GM12878 (cell line): ENCODE data around the gene NUP107. TPM values are rescaled to one million over a fixed set of nuclear protein-coding genes. Genes with fewer than 3 reads are reported as not detected.

ENCODE experiments used
- ATAC-seq: fragments of 200-7000 bp; cut with Tn5 transposase; 3 replicates; pipeline ENCODE4 v1.9.1; 2020; ENCODE audit warnings: mild to moderate bottlenecking, moderate library complexity
- BruUV-seq: library from RNA; stranded (reverse); fragments of 400-500 nt; replicated peaks from 2 replicates; lab custom pipeline; 2021; lab: Mats Ljungman, UMichigan
- CTCF ChIA-PET: fragments of 300-600 bp; sonication (Branson Sonifier 250); formaldehyde crosslinking; extraction: SDS; loops from one replicate; lab custom pipeline; 2021; ENCODE audit warnings: inconsistent platforms; lab: Yijun Ruan, JAX
- POLR2A ChIA-PET: fragments of 350-600 bp; formaldehyde crosslinking; extraction: SDS; loops from one replicate; lab custom pipeline; 2021; ENCODE audit warnings: inconsistent platforms; lab: Charles Lee
- RAD21 ChIA-PET: fragments of 300-600 bp; sonication (Branson Sonifier 250); formaldehyde crosslinking; loops from one replicate; lab custom pipeline; 2023; ENCODE audit warnings: antibody characterized with exemption; ENCODE audit not compliant: unreplicated experiment; lab: Charles Lee
- SMC1A ChIA-PET: fragments of 300-600 bp; sonication (Branson Sonifier 250); formaldehyde crosslinking; loops from one replicate; lab custom pipeline; 2023; ENCODE audit not compliant: unreplicated experiment, uncharacterized antibody; lab: Charles Lee
- DNase-seq: peaks from one replicate; pipeline ENCODE4 v3.0.0-alpha.2; 2011; ENCODE audit warnings: low read depth, low spot score
- FAIRE-seq: peaks from 3 replicates; lab custom pipeline; 2011; peaks lifted over from hg19 to GRCh38; lab: Jason Lieb, UNC
- H2AFZ ChIP-seq: 2 replicates; pipeline ENCODE4 v1.6.0; 2011; ENCODE audit warnings: low read depth, low read length, control low read depth; ENCODE audit not compliant: control insufficient read depth
- H3K27ac ChIP-seq: 2 replicates; pipeline ENCODE4 v1.5.1; 2011; ENCODE audit warnings: control low read depth; ENCODE audit not compliant: control insufficient read depth, insufficient read depth
- H3K27me3 ChIP-seq, 2 experiments: replicated peaks in 1 of 2; 2 replicates each; pipeline versions ENCODE4 v1.6.0 to v1.6.1; 2011; ENCODE audit warnings: low read length in 1 of 2; ENCODE audit not compliant: control insufficient read depth in 2 of 2, insufficient read depth in 2 of 2
- H3K36me3 ChIP-seq, 2 experiments: 2 replicates each; pipeline ENCODE4 v1.5.1; 2011; ENCODE audit warnings: low read length in 1 of 2; ENCODE audit not compliant: control insufficient read depth in 2 of 2, insufficient read depth in 2 of 2
- H3K4me1 ChIP-seq: 2 replicates; pipeline ENCODE4 v1.6.1; 2011; ENCODE audit warnings: mild to moderate bottlenecking, low read length, moderate library complexity, mixed read lengths; ENCODE audit not compliant: control insufficient read depth, insufficient read depth
- H3K4me2 ChIP-seq: 2 replicates; pipeline ENCODE4 v1.6.0; 2011; ENCODE audit warnings: control low read depth; ENCODE audit not compliant: control insufficient read depth, insufficient read depth
- H3K4me3 ChIP-seq: fragments of 200-600 bp; sonication (generic); 2 replicates; pipeline ENCODE4 v1.5.1; 2016
- H3K79me2 ChIP-seq: 2 replicates; pipeline ENCODE4 v1.6.0; 2011; ENCODE audit warnings: low read length; ENCODE audit not compliant: control insufficient read depth, insufficient read depth
- H3K9ac ChIP-seq: 2 replicates; pipeline ENCODE4 v1.8.0; 2011; ENCODE audit warnings: low read length, control low read depth, mixed read lengths; ENCODE audit not compliant: control insufficient read depth, insufficient read depth
- H3K9me3 ChIP-seq: replicated peaks from 3 replicates; pipeline ENCODE4 v1.5.1; 2011; ENCODE audit warnings: mild to moderate bottlenecking, low read length; ENCODE audit not compliant: control insufficient read depth, insufficient read depth
- H4K20me1 ChIP-seq: 2 replicates; pipeline ENCODE4 v1.6.0; 2011; ENCODE audit not compliant: control insufficient read depth, insufficient read depth
- EZH2 ChIP-seq: IDR thresholded peaks from 2 replicates; pipeline ENCODE4 v1.6.1; 2012; ENCODE audit warnings: low read depth, mild to moderate bottlenecking, control low read depth, inconsistent platforms, low read length, borderline replicate concordance; ENCODE audit not compliant: control insufficient read depth
- IRF4 ChIP-seq: IDR thresholded peaks from 2 replicates; pipeline ENCODE4 v1.6.1; 2011; ENCODE audit warnings: low read depth, low read length
- NFIC ChIP-seq: IDR thresholded peaks from 2 replicates; pipeline ENCODE4 v1.6.1; 2012; ENCODE audit warnings: low read depth, mild to moderate bottlenecking, inconsistent platforms, low read length, moderate library complexity
- POU2F2 ChIP-seq: IDR thresholded peaks from 3 replicates; pipeline ENCODE4 v1.6.1; 2011; ENCODE audit warnings: low read depth, mild to moderate bottlenecking, low read length, borderline replicate concordance
- SMARCA5 ChIP-seq: fragments of 450-650 bp; IDR thresholded peaks from 2 replicates; pipeline ENCODE4 v1.6.1; 2017; ENCODE audit warnings: mild to moderate bottlenecking
- SRF ChIP-seq, 2 experiments: IDR thresholded peaks; 2 replicates each; pipeline ENCODE4 v1.6.1; 2011; ENCODE audit warnings: low read depth in 2 of 2, low read length in 2 of 2, mild to moderate bottlenecking in 1 of 2, moderate library complexity in 1 of 2
- WGBS: methylation state at CpG from one replicate; pipeline ENCODE4 v1.1.6; 2016; ENCODE audit warnings: low lambda C conversion rate; ENCODE audit not compliant: insufficient replicate concordance, insufficient coverage; ENCODE audit errors: missing lambda C conversion rate; 5-methylcytosine and 5-hydroxymethylcytosine counted together
- in situ Hi-C: fragments of 300-500 bp; cut with MboI; formaldehyde crosslinking; loops from 9 replicates; pipeline ENCODE4 v1.14.3; 2018; ENCODE audit warnings: mixed read lengths
- intact Hi-C: fragments of 100-400 bp; cut with micrococcal nuclease; formaldehyde crosslinking; loops from one replicate; pipeline ENCODE4 v1.14.2; 2022; ENCODE audit not compliant: unreplicated experiment
- polyA plus RNA-seq, 11 experiments: library from polyadenylated mRNA; depleted of rRNA in 4 of 11; unstranded in 6 of 11; stranded (reverse) in 5 of 11; fragments of >200 nt; fragmentation: Nextera tagmentation in 4 of 11; fragmentation: Illumina TruSeq in 1 of 11; extraction: Ambion mirVana in 4 of 11; extraction: Trizol in 1 of 11; gene quantifications; 1 replicate in 1 of 11; 2 replicates in 10 of 11; pipeline versions ENCODE4 v1.2.1 to v1.2.3, GENCODE V29; 2011 to 2016; ENCODE audit warnings: inconsistent platforms in 2 of 11, missing spikeins in 2 of 11, low read depth in 1 of 11
- total RNA-seq, 4 experiments: library from RNA; depleted of rRNA in 3 of 4; stranded (reverse); fragments of >200 nt in 3 of 4; fragmentation: Illumina TruSeq in 1 of 4; extraction: Trizol in 1 of 4; gene quantifications; 2 replicates each; pipeline versions ENCODE4 v1.2.1 to v1.2.3, GENCODE V29; 2013 to 2021
- TF ChIP-seq, protein P1 (sequence below): fragments of 450-650 bp; IDR thresholded peaks from 2 replicates; pipeline ENCODE4 v1.6.1; 2017; ENCODE audit warnings: low read depth, mild to moderate bottlenecking, moderate library complexity
- TF ChIP-seq, protein P2 (sequence below): IDR thresholded peaks from 2 replicates; pipeline ENCODE4 v1.6.1; 2012; ENCODE audit warnings: low read depth, low read length, improper control_type of control experiment
- TF ChIP-seq, protein P3 (sequence below): fragments of 150-350 bp; IDR thresholded peaks from 2 replicates; pipeline ENCODE4 v1.6.1; 2014; ENCODE audit warnings: mild to moderate bottlenecking, low read depth, low read length
- TF ChIP-seq, protein P4 (sequence below): fragments of 450-650 bp; IDR thresholded peaks from 2 replicates; pipeline ENCODE4 v1.6.1; 2017; ENCODE audit warnings: mild to moderate bottlenecking
- TF ChIP-seq, protein P5 (sequence below): fragments of 450-650 bp; IDR thresholded peaks from 2 replicates; pipeline ENCODE4 v1.6.1; 2017; ENCODE audit warnings: mild to moderate bottlenecking, low read depth, inconsistent platforms; ENCODE audit not compliant: poor library complexity, severe bottlenecking

The NUP107 gene
- total and polyA plus RNA-seq, 10 of the 15 experiments (the other 5 are each of a cell fraction or from before 2014, with no cell fraction given) = 73.4 to 132 (median 92.4) TPM

DNA sequence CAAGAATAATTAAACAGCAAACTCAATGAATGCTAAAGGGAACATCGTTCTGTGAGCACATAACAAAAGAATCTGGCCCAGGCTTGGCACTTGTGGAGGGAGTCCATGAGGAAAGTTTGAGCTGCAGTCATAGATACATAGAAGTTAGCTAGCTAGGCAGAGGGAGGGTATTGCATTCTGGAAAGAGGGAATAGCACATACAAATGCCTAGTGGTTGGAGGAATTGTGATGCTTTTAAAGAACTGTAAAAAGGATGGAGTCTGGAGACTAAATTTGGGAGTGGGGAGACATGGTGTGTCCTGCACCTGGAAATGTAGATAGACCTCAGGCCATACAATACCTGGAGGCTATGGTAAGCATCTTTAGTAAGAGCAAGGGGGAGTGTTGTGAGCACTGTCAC is 83.2 kb downstream of the NUP107 start (continued):
- TF ChIP-seq POU2F2 = no peak
- no peak for TF ChIP-seq SRF (IDR thresholded peaks at IDR 0.05; ENCODE audit: low read depth in 2 of 2, low read length in 2 of 2)
- no peak for TF ChIP-seq SMARCA5
- no peak for TF ChIP-seq NFIC
- TF ChIP-seq IRF4 = no peak
- TF ChIP-seq, protein P1, sequence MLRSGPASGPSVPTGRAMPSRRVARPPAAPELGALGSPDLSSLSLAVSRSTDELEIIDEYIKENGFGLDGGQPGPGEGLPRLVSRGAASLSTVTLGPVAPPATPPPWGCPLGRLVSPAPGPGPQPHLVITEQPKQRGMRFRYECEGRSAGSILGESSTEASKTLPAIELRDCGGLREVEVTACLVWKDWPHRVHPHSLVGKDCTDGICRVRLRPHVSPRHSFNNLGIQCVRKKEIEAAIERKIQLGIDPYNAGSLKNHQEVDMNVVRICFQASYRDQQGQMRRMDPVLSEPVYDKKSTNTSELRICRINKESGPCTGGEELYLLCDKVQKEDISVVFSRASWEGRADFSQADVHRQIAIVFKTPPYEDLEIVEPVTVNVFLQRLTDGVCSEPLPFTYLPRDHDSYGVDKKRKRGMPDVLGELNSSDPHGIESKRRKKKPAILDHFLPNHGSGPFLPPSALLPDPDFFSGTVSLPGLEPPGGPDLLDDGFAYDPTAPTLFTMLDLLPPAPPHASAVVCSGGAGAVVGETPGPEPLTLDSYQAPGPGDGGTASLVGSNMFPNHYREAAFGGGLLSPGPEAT = no peak
- TF ChIP-seq, protein P2, sequence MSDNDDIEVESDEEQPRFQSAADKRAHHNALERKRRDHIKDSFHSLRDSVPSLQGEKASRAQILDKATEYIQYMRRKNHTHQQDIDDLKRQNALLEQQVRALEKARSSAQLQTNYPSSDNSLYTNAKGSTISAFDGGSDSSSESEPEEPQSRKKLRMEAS = no peak

DNA sequence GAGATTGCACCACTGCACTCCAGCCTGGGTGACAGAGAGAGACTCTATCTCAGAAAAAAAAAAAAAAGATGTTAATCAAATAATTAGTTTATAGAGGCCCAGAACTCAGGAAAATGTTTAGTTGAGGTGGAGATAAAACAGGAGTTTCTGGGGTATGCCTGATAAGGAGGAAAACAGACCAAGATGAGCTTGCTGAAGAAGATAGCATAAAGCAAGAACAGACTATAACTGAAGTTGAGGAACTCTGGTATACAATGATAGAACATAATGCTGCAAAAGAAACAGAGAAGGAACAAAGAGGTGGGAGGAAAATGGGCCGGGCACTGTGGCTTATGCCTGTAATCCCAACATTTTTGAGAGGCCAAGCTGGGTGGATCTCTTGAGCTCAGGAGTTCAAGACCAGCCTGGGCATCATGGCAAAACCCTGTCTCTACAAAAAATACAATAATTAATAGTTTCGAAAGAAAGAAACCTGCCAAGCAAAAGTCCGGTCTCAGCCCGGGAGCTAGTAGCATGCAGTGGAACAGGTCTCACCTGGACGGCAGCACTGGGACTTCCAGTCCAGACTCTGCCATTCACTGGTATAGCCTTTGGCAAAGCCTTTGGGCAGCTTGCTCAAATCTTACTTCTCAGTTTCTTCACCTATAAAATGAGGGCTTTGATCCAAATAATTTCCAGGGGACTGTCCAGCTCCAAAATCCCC is 84.6 kb downstream of the NUP107 start:
- intact Hi-C loops (no loop called here), in situ Hi-C loops (no loop called here)
- Histone ChIP-seq H4K20me1 (no peaks in the 10 kb centered on the region), H3K79me2 (no peaks in the 10 kb centered on the region), H3K4me1 (peaks cover 6% of the 10 kb centered on the region; the same call in 1 of the 2 replicates), H3K27ac (no peak overlapping the region), H3K36me3 (peaks cover 0 to 3% of the 10 kb centered on the region in 2 experiments; a peak in 1 of 4 replicates), H3K4me3 (no peak overlapping the region), H3K9ac (no peak overlapping the region), H2AFZ (no peak overlapping the region), H3K27me3 (no peaks in the 10 kb centered on the region), H3K4me2 (no peak overlapping the region), H3K9me3 (no peaks in the 10 kb centered on the region)
- FAIRE-seq = no peak
- BruUV-seq = no TSS peak
- no peak for ATAC-seq
- RAD21 ChIA-PET = no interaction called here
- no peak for DNase-seq
- CTCF ChIA-PET = interaction anchor here (0.7 to 0.9 kb wide), 3 partner anchors 8 to 730 kb away, joined by 3 to 4 read pairs (median 4); no protein-coding TSS in a partner anchor
- WGBS = 85% methylated on average over 5 of the region's 5 CpGs
- POLR2A ChIA-PET = no interaction called here
- SMC1A ChIA-PET = interaction anchor here (1.1 to 1.4 kb wide), 2 partner anchors 11 to 36 kb away, joined by 3 to 4 read pairs; no protein-coding TSS in a partner anchor
- TF ChIP-seq, protein P1 = no peak
- TF ChIP-seq, protein P3, sequence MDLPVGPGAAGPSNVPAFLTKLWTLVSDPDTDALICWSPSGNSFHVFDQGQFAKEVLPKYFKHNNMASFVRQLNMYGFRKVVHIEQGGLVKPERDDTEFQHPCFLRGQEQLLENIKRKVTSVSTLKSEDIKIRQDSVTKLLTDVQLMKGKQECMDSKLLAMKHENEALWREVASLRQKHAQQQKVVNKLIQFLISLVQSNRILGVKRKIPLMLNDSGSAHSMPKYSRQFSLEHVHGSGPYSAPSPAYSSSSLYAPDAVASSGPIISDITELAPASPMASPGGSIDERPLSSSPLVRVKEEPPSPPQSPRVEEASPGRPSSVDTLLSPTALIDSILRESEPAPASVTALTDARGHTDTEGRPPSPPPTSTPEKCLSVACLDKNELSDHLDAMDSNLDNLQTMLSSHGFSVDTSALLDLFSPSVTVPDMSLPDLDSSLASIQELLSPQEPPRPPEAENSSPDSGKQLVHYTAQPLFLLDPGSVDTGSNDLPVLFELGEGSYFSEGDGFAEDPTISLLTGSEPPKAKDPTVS = no peak
- TF ChIP-seq, protein P4, sequence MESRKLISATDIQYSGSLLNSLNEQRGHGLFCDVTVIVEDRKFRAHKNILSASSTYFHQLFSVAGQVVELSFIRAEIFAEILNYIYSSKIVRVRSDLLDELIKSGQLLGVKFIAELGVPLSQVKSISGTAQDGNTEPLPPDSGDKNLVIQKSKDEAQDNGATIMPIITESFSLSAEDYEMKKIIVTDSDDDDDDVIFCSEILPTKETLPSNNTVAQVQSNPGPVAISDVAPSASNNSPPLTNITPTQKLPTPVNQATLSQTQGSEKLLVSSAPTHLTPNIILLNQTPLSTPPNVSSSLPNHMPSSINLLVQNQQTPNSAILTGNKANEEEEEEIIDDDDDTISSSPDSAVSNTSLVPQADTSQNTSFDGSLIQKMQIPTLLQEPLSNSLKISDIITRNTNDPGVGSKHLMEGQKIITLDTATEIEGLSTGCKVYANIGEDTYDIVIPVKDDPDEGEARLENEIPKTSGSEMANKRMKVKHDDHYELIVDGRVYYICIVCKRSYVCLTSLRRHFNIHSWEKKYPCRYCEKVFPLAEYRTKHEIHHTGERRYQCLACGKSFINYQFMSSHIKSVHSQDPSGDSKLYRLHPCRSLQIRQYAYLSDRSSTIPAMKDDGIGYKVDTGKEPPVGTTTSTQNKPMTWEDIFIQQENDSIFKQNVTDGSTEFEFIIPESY = no peak
- TF ChIP-seq, protein P5, sequence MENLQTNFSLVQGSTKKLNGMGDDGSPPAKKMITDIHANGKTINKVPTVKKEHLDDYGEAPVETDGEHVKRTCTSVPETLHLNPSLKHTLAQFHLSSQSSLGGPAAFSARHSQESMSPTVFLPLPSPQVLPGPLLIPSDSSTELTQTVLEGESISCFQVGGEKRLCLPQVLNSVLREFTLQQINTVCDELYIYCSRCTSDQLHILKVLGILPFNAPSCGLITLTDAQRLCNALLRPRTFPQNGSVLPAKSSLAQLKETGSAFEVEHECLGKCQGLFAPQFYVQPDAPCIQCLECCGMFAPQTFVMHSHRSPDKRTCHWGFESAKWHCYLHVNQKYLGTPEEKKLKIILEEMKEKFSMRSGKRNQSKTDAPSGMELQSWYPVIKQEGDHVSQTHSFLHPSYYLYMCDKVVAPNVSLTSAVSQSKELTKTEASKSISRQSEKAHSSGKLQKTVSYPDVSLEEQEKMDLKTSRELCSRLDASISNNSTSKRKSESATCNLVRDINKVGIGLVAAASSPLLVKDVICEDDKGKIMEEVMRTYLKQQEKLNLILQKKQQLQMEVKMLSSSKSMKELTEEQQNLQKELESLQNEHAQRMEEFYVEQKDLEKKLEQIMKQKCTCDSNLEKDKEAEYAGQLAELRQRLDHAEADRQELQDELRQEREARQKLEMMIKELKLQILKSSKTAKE = no peak
- TF ChIP-seq EZH2 = no peak
